ENCODE results near the gene CCDC88C.

Gene CCDC88C

GRCh38 chr14:91298576-91298975 is 119.0 kb downstream of the CCDC88C start:
- Histone ChIP-seq H3K9me3 (ENCODE audit: insufficient read depth, low read depth, low read length) (no peaks in the 10 kb centered on the region), H3K36me3 (ENCODE audit: insufficient read depth, low read length) (peaks cover 82% of the 10 kb centered on the region), H3K9ac (ENCODE audit: low read depth, low read length) (no peak overlapping the region), H3K27me3 (ENCODE audit: insufficient read depth, low read length) (no peaks in the 10 kb centered on the region), H3K27ac (ENCODE audit: low read depth, low read length) (no peak overlapping the region), H3K4me3 (ENCODE audit: low read length) (no peak overlapping the region), H3K4me1 (ENCODE audit: insufficient read depth, low read length) (peaks cover 4% of the 10 kb centered on the region; the same call in 1 of the 2 replicates)
- 98% methylated on average over 11 of the region's 11 CpGs for WGBS

GRCh38 chr14:91297081-91297711 is 120.4 kb downstream of the CCDC88C start:
- WGBS, result 93% methylated on average over 16 of the region's 16 CpGs
- Histone ChIP-seq H3K27ac (ENCODE audit: low read depth, low read length) (no peak overlapping the region), H3K4me3 (ENCODE audit: low read length) (no peak overlapping the region), H3K9ac (ENCODE audit: low read depth, low read length) (no peak overlapping the region), H3K27me3 (ENCODE audit: insufficient read depth, low read length) (no peaks in the 10 kb centered on the region), H3K9me3 (ENCODE audit: insufficient read depth, low read depth, low read length) (no peaks in the 10 kb centered on the region), H3K36me3 (ENCODE audit: insufficient read depth, low read length) (peaks cover 87% of the 10 kb centered on the region), H3K4me1 (ENCODE audit: insufficient read depth, low read length) (no peaks in the 10 kb centered on the region)

- WGBS, result 96% methylated on average over 23 of the region's 23 CpGs
- Histone ChIP-seq H3K9me3 (ENCODE audit: insufficient read depth, low read depth, low read length) (no peaks in the 10 kb centered on the region), H3K27me3 (ENCODE audit: insufficient read depth, low read length) (no peaks in the 10 kb centered on the region), H3K4me3 (ENCODE audit: low read length) (no peak overlapping the region), H3K36me3 (ENCODE audit: insufficient read depth, low read length) (peaks cover 88% of the 10 kb centered on the region), H3K4me1 (ENCODE audit: insufficient read depth, low read length) (no peaks in the 10 kb centered on the region), H3K27ac (ENCODE audit: low read depth, low read length) (no peak overlapping the region), H3K9ac (ENCODE audit: low read depth, low read length) (no peak overlapping the region)
Observed at GRCh38 chr14:91295851-91296796, 121.5 kb downstream of the CCDC88C start.

GRCh38 chr14:91295276-91295845 is 122.3 kb downstream of the CCDC88C start:
- Histone ChIP-seq H3K9ac (ENCODE audit: low read depth, low read length) (no peak overlapping the region), H3K27me3 (ENCODE audit: insufficient read depth, low read length) (no peaks in the 10 kb centered on the region), H3K9me3 (ENCODE audit: insufficient read depth, low read depth, low read length) (no peaks in the 10 kb centered on the region), H3K4me3 (ENCODE audit: low read length) (no peak overlapping the region), H3K27ac (ENCODE audit: low read depth, low read length) (no peak overlapping the region), H3K36me3 (ENCODE audit: insufficient read depth, low read length) (peaks cover 88% of the 10 kb centered on the region), H3K4me1 (ENCODE audit: insufficient read depth, low read length) (no peaks in the 10 kb centered on the region)
- 95% methylated on average over 17 of the region's 17 CpGs for WGBS

- Histone ChIP-seq H3K9ac (ENCODE audit: low read depth, low read length) (no peak overlapping the region), H3K4me3 (ENCODE audit: low read length) (no peak overlapping the region), H3K27ac (ENCODE audit: low read depth, low read length) (no peak overlapping the region), H3K9me3 (ENCODE audit: insufficient read depth, low read depth, low read length) (no peaks in the 10 kb centered on the region), H3K27me3 (ENCODE audit: insufficient read depth, low read length) (no peaks in the 10 kb centered on the region), H3K36me3 (ENCODE audit: insufficient read depth, low read length) (peaks cover 87% of the 10 kb centered on the region), H3K4me1 (ENCODE audit: insufficient read depth, low read length) (no peaks in the 10 kb centered on the region)
- 96% methylated on average over 7 of the region's 7 CpGs for WGBS
Observed at GRCh38 chr14:91294153-91294552, 123.5 kb downstream of the CCDC88C start.

GRCh38 chr14:91293281-91293680 is 124.3 kb downstream of the CCDC88C start:
- Histone ChIP-seq H3K9ac (ENCODE audit: low read depth, low read length) (no peak overlapping the region), H3K4me3 (ENCODE audit: low read length) (no peak overlapping the region), H3K9me3 (ENCODE audit: insufficient read depth, low read depth, low read length) (no peaks in the 10 kb centered on the region), H3K27ac (ENCODE audit: low read depth, low read length) (no peak overlapping the region), H3K27me3 (ENCODE audit: insufficient read depth, low read length) (no peaks in the 10 kb centered on the region), H3K4me1 (ENCODE audit: insufficient read depth, low read length) (no peaks in the 10 kb centered on the region), H3K36me3 (ENCODE audit: insufficient read depth, low read length) (peaks cover 86% of the 10 kb centered on the region)
- 52% methylated on average over 12 of the region's 12 CpGs for WGBS

GRCh38 chr14:91292491-91292890 is 125.1 kb downstream of the CCDC88C start:
- Histone ChIP-seq H3K27me3 (ENCODE audit: insufficient read depth, low read length) (no peaks in the 10 kb centered on the region), H3K9me3 (ENCODE audit: insufficient read depth, low read depth, low read length) (no peaks in the 10 kb centered on the region), H3K9ac (ENCODE audit: low read depth, low read length) (no peak overlapping the region), H3K36me3 (ENCODE audit: insufficient read depth, low read length) (peaks cover 88% of the 10 kb centered on the region), H3K4me1 (ENCODE audit: insufficient read depth, low read length) (no peaks in the 10 kb centered on the region), H3K27ac (ENCODE audit: low read depth, low read length) (no peak overlapping the region), H3K4me3 (ENCODE audit: low read length) (no peak overlapping the region)
- WGBS, result 95% methylated on average over 15 of the region's 15 CpGs

GRCh38 chr14:91291786-91292405 is 125.7 kb downstream of the CCDC88C start:
- no peaks in the 10 kb centered on the region for H3K4me1 ChIP-seq (ENCODE audit: insufficient read depth, low read length)
- H3K36me3 ChIP-seq (ENCODE audit: insufficient read depth, low read length), result peaks cover 85% of the 10 kb centered on the region
- no peaks in the 10 kb centered on the region for H3K27me3 ChIP-seq (ENCODE audit: insufficient read depth, low read length)
- WGBS, result 94% methylated on average over 21 of the region's 21 CpGs
- H3K27ac ChIP-seq (ENCODE audit: low read depth, low read length), result no peak overlapping the region
- no peaks in the 10 kb centered on the region for H3K9me3 ChIP-seq (ENCODE audit: insufficient read depth, low read depth, low read length)
- H3K4me3 ChIP-seq (ENCODE audit: low read length), result no peak overlapping the region
- H3K9ac ChIP-seq (ENCODE audit: low read depth, low read length), result no peak overlapping the region

- Histone ChIP-seq H3K27me3 (ENCODE audit: insufficient read depth, low read length) (no peaks in the 10 kb centered on the region), H3K9me3 (ENCODE audit: insufficient read depth, low read depth, low read length) (no peaks in the 10 kb centered on the region), H3K4me3 (ENCODE audit: low read length) (no peak overlapping the region), H3K27ac (ENCODE audit: low read depth, low read length) (no peak overlapping the region), H3K9ac (ENCODE audit: low read depth, low read length) (no peak overlapping the region), H3K36me3 (ENCODE audit: insufficient read depth, low read length) (peaks cover 77% of the 10 kb centered on the region), H3K4me1 (ENCODE audit: insufficient read depth, low read length) (no peaks in the 10 kb centered on the region)
- WGBS, result 94% methylated on average over 9 of the region's 10 CpGs
Observed at GRCh38 chr14:91290986-91291385, 126.6 kb downstream of the CCDC88C start.

GRCh38 chr14:91289464-91289863 is 128.2 kb downstream of the CCDC88C start:
- no peaks in the 10 kb centered on the region for H3K4me1 ChIP-seq (ENCODE audit: insufficient read depth, low read length)
- H3K4me3 ChIP-seq (ENCODE audit: low read length), result no peak overlapping the region
- H3K36me3 ChIP-seq (ENCODE audit: insufficient read depth, low read length), result peaks cover 80% of the 10 kb centered on the region
- H3K27me3 ChIP-seq (ENCODE audit: insufficient read depth, low read length), result no peaks in the 10 kb centered on the region
- no peak overlapping the region for H3K9ac ChIP-seq (ENCODE audit: low read depth, low read length)
- H3K9me3 ChIP-seq (ENCODE audit: insufficient read depth, low read depth, low read length), result no peaks in the 10 kb centered on the region
- no peak overlapping the region for H3K27ac ChIP-seq (ENCODE audit: low read depth, low read length)
- 98% methylated on average over 4 of the region's 4 CpGs for WGBS

GRCh38 chr14:91288876-91289275 is 128.7 kb downstream of the CCDC88C start:
- no peak overlapping the region for H3K9ac ChIP-seq (ENCODE audit: low read depth, low read length)
- peaks cover 80% of the 10 kb centered on the region for H3K36me3 ChIP-seq (ENCODE audit: insufficient read depth, low read length)
- H3K27me3 ChIP-seq (ENCODE audit: insufficient read depth, low read length), result no peaks in the 10 kb centered on the region
- H3K4me3 ChIP-seq (ENCODE audit: low read length), result no peak overlapping the region
- no peaks in the 10 kb centered on the region for H3K4me1 ChIP-seq (ENCODE audit: insufficient read depth, low read length)
- no peaks in the 10 kb centered on the region for H3K9me3 ChIP-seq (ENCODE audit: insufficient read depth, low read depth, low read length)
- no peak overlapping the region for H3K27ac ChIP-seq (ENCODE audit: low read depth, low read length)
- WGBS, result 96% methylated on average over 28 of the region's 28 CpGs

Measured in HUES64 (cell line).